BJ (cell line): ENCODE measurements around the gene KRTAP5-9. TPM values are rescaled to one million over a fixed set of nuclear protein-coding genes. Genes with fewer than 3 reads are reported as not detected.

Experiments
- CTCF ChIA-PET: fragments of 350-600 bp; formaldehyde crosslinking; extraction: SDS; loops from one replicate; lab custom pipeline; 2021; ENCODE audit warnings: antibody characterized with exemption, inconsistent platforms; lab: Yijun Ruan, JAX
- POLR2A ChIA-PET: fragments of 300-600 bp; sonication (Branson Sonifier 250); formaldehyde crosslinking; extraction: SDS; loops from one replicate; lab custom pipeline; 2021; ENCODE audit warnings: antibody characterized with exemption; lab: Charles Lee
- DNase-seq: peaks from one replicate; pipeline ENCODE4 v3.0.0-alpha.2; 2011; ENCODE audit warnings: low read depth
- H3K27me3 ChIP-seq: 2 replicates; pipeline ENCODE4 v1.6.0; 2011; ENCODE audit warnings: low read length; ENCODE audit not compliant: control insufficient read depth, insufficient read depth
- H3K36me3 ChIP-seq: 2 replicates; pipeline ENCODE4 v1.5.1; 2011; ENCODE audit warnings: low read length; ENCODE audit not compliant: control insufficient read depth, insufficient read depth
- H3K4me3 ChIP-seq: 2 replicates; pipeline ENCODE4 v1.5.1; 2011; ENCODE audit warnings: low read depth, mild to moderate bottlenecking, control low read depth, low read length
- CTCF ChIP-seq: IDR thresholded peaks from 2 replicates; pipeline ENCODE4 v1.5.1; 2011; ENCODE audit warnings: low read depth, mild to moderate bottlenecking, control low read depth, inconsistent platforms, low read length, moderate library complexity; ENCODE audit not compliant: insufficient read depth
- polyA plus RNA-seq: library from polyadenylated mRNA; depleted of rRNA; stranded (reverse); fragments of >200 nt; gene quantifications from 2 replicates; pipeline ENCODE4 v1.2.3, GENCODE V29; 2011

Gene KRTAP5-9
- polyA plus RNA-seq, 1 experiment = 0.09 TPM

DNA sequence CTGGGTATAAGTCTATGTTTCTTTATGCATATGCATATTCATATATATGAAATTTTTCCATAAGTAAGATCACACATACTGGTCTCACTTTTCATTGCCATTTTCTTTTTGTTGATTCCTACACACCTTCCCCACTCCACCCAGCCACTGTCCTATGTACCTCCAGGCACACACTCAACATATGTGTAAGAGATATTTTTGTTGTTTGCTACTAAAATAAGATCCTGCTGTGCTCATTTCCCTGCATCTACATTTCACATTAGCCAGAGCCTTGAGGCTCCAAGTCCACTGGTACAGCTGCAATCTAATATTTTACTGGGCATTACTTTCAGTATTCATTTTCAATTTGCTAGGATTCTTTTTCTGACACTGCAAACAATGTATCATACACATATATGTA lies 9.0 kb downstream of the KRTAP5-9 start:
- POLR2A ChIA-PET = no interaction called here
- no peaks in the 10 kb centered on the region for H3K36me3 ChIP-seq
- TF ChIP-seq CTCF = no peak
- CTCF ChIA-PET = no interaction called here
- DNase-seq = no peak
- H3K4me3 ChIP-seq = no peak overlapping the region
- H3K27me3 ChIP-seq = no peaks in the 10 kb centered on the region

DNA sequence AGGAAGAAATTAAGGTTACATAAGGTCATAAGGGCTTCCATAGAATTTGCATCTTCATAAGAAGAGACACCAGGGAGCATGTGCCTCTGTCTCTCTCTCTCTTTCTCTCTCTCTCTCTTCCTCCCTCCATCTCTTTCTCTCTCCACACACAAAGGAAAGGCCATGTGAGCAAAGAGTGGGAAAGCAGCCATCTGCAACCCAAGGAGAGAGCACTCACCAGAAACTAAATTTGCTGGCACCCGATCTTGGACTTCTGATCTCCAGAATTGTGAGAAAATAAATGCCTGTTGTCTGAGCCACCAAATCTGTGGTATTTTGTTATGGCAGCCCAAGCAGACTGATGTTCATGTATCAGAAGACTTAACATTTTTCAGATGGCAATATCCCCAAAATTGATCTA lies 10.8 kb downstream of the KRTAP5-9 start:
- CTCF ChIA-PET = no interaction called here
- TF ChIP-seq CTCF = no peak

DNA sequence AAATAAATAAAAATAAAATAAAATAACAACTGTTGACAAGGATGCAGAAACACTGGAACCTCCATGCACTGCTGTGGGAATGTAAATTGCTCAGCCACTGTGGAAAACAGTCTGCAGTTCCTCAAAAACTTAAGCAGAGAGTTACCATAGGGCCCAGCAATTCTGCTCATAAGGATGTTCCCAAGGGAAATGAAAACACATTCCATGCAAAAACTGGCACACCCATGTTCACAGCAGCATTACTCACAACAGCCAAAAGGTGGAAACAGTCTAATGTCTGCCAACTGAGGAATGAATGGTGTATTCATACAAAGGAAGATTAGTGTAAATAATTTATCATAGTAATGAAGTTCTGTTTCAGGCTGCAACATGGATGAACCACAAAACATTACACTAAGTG lies 13.9 kb downstream of the KRTAP5-9 start:
- CTCF ChIA-PET = no interaction called here
- no peaks in the 10 kb centered on the region for H3K27me3 ChIP-seq
- H3K36me3 ChIP-seq = no peaks in the 10 kb centered on the region
- no peak overlapping the region for H3K4me3 ChIP-seq
- TF ChIP-seq CTCF = no peak
- DNase-seq = no peak
- POLR2A ChIA-PET = no interaction called here

More for the DNA sequence above, 10.8 kb downstream of the KRTAP5-9 start:
- no peak for DNase-seq
- H3K36me3 ChIP-seq = no peaks in the 10 kb centered on the region
- no peak overlapping the region for H3K4me3 ChIP-seq
- H3K27me3 ChIP-seq = no peaks in the 10 kb centered on the region
- POLR2A ChIA-PET = no interaction called here

- Histone ChIP-seq H3K36me3 (no peaks in the 10 kb centered on the region), H3K4me3 (no peak overlapping the region), H3K27me3 (no peaks in the 10 kb centered on the region; the same call in 1 of the 2 replicates)
- ChIA-PET POLR2A (no interaction called here), CTCF (interaction anchor here (0.7 to 2.9 kb wide), 5 partner anchors 9 to 23 kb away, joined by 3 to 14 read pairs (median 3); no protein-coding TSS in a partner anchor)
- TF ChIP-seq CTCF = peak; percentile 30
- no peak for DNase-seq
Observed at GRCh38 chr11:71563406-71563805, 15.2 kb downstream of the KRTAP5-9 start.

DNA sequence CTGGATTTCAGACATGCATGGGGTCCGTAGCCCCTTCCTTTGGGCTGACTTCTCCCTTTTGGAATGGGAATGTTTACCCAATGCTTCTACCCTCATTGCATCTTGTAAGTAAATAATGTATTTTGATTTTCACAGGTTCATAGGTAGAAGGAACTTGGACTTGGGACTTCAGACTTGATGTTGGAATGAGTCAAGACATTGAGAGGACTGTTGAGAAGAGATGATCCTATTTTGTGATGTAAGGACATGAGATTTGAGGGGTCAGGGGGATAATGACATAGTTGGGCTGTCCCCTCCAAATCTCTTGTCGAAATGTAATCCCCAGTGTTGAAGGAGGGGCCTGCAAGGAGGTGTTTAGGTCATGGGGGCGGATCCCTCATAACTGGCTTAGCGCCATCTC lies 16.2 kb downstream of the KRTAP5-9 start:
- Histone ChIP-seq H3K36me3 (no peaks in the 10 kb centered on the region), H3K4me3 (no peak overlapping the region), H3K27me3 (peaks cover 2% of the 10 kb centered on the region; the same call in 1 of the 2 replicates)
- TF ChIP-seq CTCF = no peak
- DNase-seq = no peak
- CTCF ChIA-PET = interaction anchor here (1.1 to 2.9 kb wide), 2 partner anchors 8 to 15 kb away, joined by 4 to 14 read pairs; no protein-coding TSS in a partner anchor
- POLR2A ChIA-PET = no interaction called here
